H1 (cell line): Measurements from ENCODE around the gene GRK3.

ENCODE experiments used
- CTCF ChIP-seq, 3 experiments: IDR thresholded peaks; 1 replicate in 2 of 3; 2 replicates in 1 of 3; pipeline versions ENCODE4 v1.5.1 to v1.6.1; 2011; ENCODE audit warnings: low read length in 3 of 3, mild to moderate bottlenecking in 3 of 3, inconsistent platforms in 2 of 3, low read depth in 1 of 3, moderate library complexity in 1 of 3; ENCODE audit not compliant: insufficient read depth in 1 of 3; ENCODE audit errors: control extremely low read depth in 1 of 3
- EP300 ChIP-seq, 2 experiments: IDR thresholded peaks; 1 replicate in 1 of 2; 2 replicates in 1 of 2; pipeline ENCODE4 v1.6.1; 2011 to 2012; ENCODE audit warnings: low read depth in 2 of 2, low read length in 2 of 2, mild to moderate bottlenecking in 2 of 2, borderline replicate concordance in 1 of 2, inconsistent platforms in 1 of 2, moderate library complexity in 1 of 2
- EZH2 ChIP-seq: fragments of 200-600 bp; sonication (generic); IDR thresholded peaks from 2 replicates; pipeline ENCODE4 v1.7.1; 2012; ENCODE audit warnings: low read depth, mild to moderate bottlenecking, moderate library complexity, low read length, inconsistent platforms; ENCODE audit not compliant: severe bottlenecking
- GABPA ChIP-seq: IDR thresholded peaks from 2 replicates; pipeline ENCODE4 v1.6.1; 2011; ENCODE audit warnings: mild to moderate bottlenecking, low read length, moderate library complexity, borderline replicate concordance; ENCODE audit not compliant: insufficient read depth
- KDM5A ChIP-seq: fragments of 200-600 bp; IDR thresholded peaks from 2 replicates; pipeline ENCODE4 v1.7.1; 2012; ENCODE audit warnings: mild to moderate bottlenecking, low read length, inconsistent platforms, mixed read lengths
- POLR2A ChIP-seq, 2 experiments: IDR thresholded peaks; 1 replicate in 1 of 2; 2 replicates in 1 of 2; pipeline ENCODE4 v1.6.1; 2011; ENCODE audit warnings: low read depth in 2 of 2, low read length in 2 of 2, mild to moderate bottlenecking in 2 of 2; ENCODE audit errors: control extremely low read depth in 1 of 2
- SIN3A ChIP-seq, 2 experiments: IDR thresholded peaks in 1 of 2; conservative IDR thresholded peaks in 1 of 2; 2 replicates each; pipeline ENCODE4 v1.6.1; 2011 to 2012; ENCODE audit warnings: low read length in 2 of 2, improper control_type of control experiment in 1 of 2, low read depth in 1 of 2, mild to moderate bottlenecking in 1 of 2
- SP1 ChIP-seq: IDR thresholded peaks from 2 replicates; pipeline ENCODE4 v1.6.1; 2011; ENCODE audit warnings: low read depth, low read length
- USF2 ChIP-seq: IDR thresholded peaks from 2 replicates; pipeline ENCODE4 v1.6.1; 2011; ENCODE audit warnings: low read length, improper control_type of control experiment
- TF ChIP-seq, protein P1 (sequence below): IDR thresholded peaks from 2 replicates; pipeline ENCODE4 v1.6.1; 2012; ENCODE audit warnings: inconsistent platforms
- TF ChIP-seq, protein P2 (sequence below): IDR thresholded peaks from 2 replicates; pipeline ENCODE4 v1.6.1; 2012; ENCODE audit warnings: low read length, inconsistent platforms

DNA sequence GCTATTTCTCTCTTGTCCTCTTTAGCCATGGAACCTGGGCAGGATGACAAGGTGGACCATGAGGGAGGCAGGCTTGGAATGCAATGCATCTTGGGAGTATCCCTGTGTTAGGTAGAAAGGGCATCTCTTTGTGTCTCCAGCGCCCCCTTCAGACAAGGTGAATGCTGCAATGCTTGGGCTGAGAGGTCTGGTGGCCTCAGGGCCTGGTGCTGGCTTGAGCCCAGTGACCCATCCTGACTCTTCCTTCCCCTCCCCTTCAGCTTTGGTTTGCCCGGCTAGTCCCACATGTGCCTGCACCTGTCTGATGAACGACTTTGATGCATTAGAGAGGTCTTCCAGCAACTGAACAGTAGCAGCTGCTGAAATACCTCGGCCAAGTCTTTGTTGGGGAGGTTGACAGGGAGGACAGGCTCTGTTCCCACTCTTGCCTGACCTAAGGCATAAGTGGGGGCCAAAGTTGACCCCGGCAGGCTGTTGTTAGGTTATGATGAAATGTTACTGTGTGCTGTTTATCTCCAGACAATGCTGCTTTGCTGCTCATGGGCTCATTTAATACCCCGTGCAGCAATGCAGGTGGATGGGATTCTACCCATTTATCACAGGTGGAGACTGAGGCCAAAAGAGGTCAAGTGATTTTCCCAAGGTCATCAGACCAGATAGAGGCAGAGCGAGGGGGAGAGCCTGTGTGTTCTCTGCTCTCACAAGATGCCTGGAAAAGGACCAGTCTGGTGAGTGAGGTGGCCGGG is 200.0 kb downstream of the GRK3 start:
- TF ChIP-seq USF2 (no peak), GABPA (no peak), SP1 (no peak), KDM5A (no peak), CTCF (IDR thresholded peaks at IDR 0.05; ENCODE audit: control extremely low read depth in 1 of 3, insufficient read depth in 1 of 3, low read depth in 1 of 3, low read length in 3 of 3) (peak; percentile 65 to 89 (median 77)), EP300 (IDR thresholded peaks at IDR 0.05; ENCODE audit: borderline replicate concordance in 1 of 2, low read depth in 2 of 2, low read length in 2 of 2) (no peak), EZH2 (no peak), SIN3A (conservative IDR thresholded peaks at IDR 0.05 in 1 of 2, IDR thresholded peaks at IDR 0.05 in 1 of 2; ENCODE audit: low read depth in 1 of 2, low read length in 2 of 2) (no peak), POLR2A (IDR thresholded peaks at IDR 0.05; ENCODE audit: control extremely low read depth in 1 of 2, low read depth in 2 of 2, low read length in 2 of 2) (no peak)
- TF ChIP-seq, protein P1, sequence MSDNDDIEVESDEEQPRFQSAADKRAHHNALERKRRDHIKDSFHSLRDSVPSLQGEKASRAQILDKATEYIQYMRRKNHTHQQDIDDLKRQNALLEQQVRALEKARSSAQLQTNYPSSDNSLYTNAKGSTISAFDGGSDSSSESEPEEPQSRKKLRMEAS, result peak; percentile 18; the same call in 1 of the 2 replicates
- TF ChIP-seq, protein P2, sequence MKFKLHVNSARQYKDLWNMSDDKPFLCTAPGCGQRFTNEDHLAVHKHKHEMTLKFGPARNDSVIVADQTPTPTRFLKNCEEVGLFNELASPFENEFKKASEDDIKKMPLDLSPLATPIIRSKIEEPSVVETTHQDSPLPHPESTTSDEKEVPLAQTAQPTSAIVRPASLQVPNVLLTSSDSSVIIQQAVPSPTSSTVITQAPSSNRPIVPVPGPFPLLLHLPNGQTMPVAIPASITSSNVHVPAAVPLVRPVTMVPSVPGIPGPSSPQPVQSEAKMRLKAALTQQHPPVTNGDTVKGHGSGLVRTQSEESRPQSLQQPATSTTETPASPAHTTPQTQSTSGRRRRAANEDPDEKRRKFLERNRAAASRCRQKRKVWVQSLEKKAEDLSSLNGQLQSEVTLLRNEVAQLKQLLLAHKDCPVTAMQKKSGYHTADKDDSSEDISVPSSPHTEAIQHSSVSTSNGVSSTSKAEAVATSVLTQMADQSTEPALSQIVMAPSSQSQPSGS, result no peak
